CD4-positive, alpha-beta T cell treated with Interleukin-15 for 1 hour (primary cell): ENCODE results near the gene PLEKHM1.

Source experiments
- DNase-seq: peaks from one replicate; pipeline ENCODE4 v3.0.0-alpha.2; 2020

PLEKHM1 gene

GRCh38 chr17:45440161-45440778, 50.3 kb downstream of the PLEKHM1 start:
- DNase-seq = no peak

- no peak for DNase-seq
These were observed 51.5 kb downstream of the PLEKHM1 start for GRCh38 chr17:45438931-45439610.

- no peak for DNase-seq
These were observed 52.8 kb downstream of the PLEKHM1 start for GRCh38 chr17:45437465-45438283.

GRCh38 chr17:45436625-45437464, 53.7 kb downstream of the PLEKHM1 start:
- no peak for DNase-seq

- no peak for DNase-seq
These were observed 54.4 kb downstream of the PLEKHM1 start for GRCh38 chr17:45436161-45436560.

- DNase-seq = no peak
These were observed 55.0 kb downstream of the PLEKHM1 start for GRCh38 chr17:45435481-45435880.

- no peak for DNase-seq
These were observed 57.4 kb downstream of the PLEKHM1 start for GRCh38 chr17:45433159-45433535.

- DNase-seq = peak; percentile 44
These were observed 57.9 kb downstream of the PLEKHM1 start, which contains the start of gene ARHGAP27 for GRCh38 chr17:45432405-45433158. Gene ARHGAP27 (minus strand): TSS chr17:45432870. CDS start chr17:45430279, 2,591 bp downstream.

- DNase-seq = peak; percentile 73
These were observed 58.8 kb downstream of the PLEKHM1 start for GRCh38 chr17:45431531-45432404.

- DNase-seq = peak; percentile 33
These were observed 59.6 kb downstream of the PLEKHM1 start for GRCh38 chr17:45430738-45431530.

GRCh38 chr17:45430006-45430737, 60.3 kb downstream of the PLEKHM1 start:
- no peak for DNase-seq

GRCh38 chr17:45429339-45430005, 61.0 kb downstream of the PLEKHM1 start:
- no peak for DNase-seq

- DNase-seq = peak; percentile 44
These were observed 61.6 kb downstream of the PLEKHM1 start for GRCh38 chr17:45428931-45429338.

GRCh38 chr17:45428050-45428617, 62.4 kb downstream of the PLEKHM1 start:
- peak; percentile 76 for DNase-seq

GRCh38 chr17:45427181-45427835, 63.2 kb downstream of the PLEKHM1 start:
- DNase-seq = no peak

GRCh38 chr17:45426561-45426960, 64.0 kb downstream of the PLEKHM1 start:
- no peak for DNase-seq

GRCh38 chr17:45425984-45426413, 64.5 kb downstream of the PLEKHM1 start:
- no peak for DNase-seq
